Muscle of back (tissue), 11 donors: Measurements from ENCODE around the gene SUSD1. TPM values are rescaled to one million over a fixed set of nuclear protein-coding genes. Genes with fewer than 3 reads are reported as not detected.
A peak's percentile ranks its signal among the peaks of the same experiment; 100 is the strongest.
"Not testable (repeated sequence)": the region's sequence is repeated elsewhere in the genome, so short reads cannot be mapped to it uniquely, and the experiment has no call there.

Experiments
- DNase-seq, 3 donors: peaks; one replicate each; pipeline versions ENCODE4 v3.0.0 to v3.0.0-alpha.2; 2013
- polyA plus RNA-seq, 10 donors: library from polyadenylated mRNA; unstranded; fragments of 120-200 nt; gene quantifications; one replicate each; pipeline ENCODE4 v1.2.1, GENCODE V29; 2013; ENCODE audit not compliant: insufficient read length in 10 of 10

Gene SUSD1
- polyA plus RNA-seq, 10 donors = 5.0 to 14.4 (median 9.0) TPM

DNA sequence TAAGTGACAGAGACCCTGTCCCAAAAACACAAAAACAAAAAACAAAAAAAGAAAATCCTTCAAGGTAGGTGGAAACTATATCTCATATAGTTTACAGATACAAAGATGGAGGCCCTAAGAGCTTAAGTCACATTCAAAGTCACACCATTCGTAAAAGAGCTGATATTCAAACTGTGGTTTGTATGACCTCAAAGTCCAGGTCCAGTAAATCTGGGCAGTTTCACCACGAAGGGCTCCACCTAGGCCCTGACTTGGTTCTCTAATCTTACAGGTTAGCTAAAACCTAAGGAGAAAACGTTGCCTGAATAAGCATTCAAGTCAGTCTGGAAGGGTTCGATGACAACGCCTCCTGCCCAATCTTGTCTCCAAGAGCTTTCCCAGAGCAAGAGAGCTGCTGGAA lies 44.1 kb downstream of the SUSD1 start:
- no peak for DNase-seq

DNA sequence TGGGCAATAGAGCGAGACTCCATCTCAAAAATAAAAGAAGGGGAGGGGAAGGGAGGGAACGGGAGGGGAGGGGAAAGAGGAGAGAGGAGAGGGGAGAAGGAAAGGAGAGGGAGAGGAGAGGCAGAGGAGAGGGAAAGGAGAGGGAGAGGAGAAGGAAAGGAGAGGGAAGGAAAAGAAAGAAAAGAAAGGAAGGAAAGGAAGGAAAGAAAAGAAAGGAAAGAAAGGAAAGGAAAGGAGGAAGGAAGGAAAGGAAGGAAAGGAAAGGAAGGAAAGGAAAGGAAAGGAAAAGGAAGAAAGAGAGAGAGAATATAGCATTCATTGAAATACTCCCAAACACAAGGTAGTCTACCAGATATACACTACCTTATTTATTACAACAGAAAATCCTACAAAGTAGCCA lies 44.8 kb downstream of the SUSD1 start:
- DNase-seq = no peak

DNA sequence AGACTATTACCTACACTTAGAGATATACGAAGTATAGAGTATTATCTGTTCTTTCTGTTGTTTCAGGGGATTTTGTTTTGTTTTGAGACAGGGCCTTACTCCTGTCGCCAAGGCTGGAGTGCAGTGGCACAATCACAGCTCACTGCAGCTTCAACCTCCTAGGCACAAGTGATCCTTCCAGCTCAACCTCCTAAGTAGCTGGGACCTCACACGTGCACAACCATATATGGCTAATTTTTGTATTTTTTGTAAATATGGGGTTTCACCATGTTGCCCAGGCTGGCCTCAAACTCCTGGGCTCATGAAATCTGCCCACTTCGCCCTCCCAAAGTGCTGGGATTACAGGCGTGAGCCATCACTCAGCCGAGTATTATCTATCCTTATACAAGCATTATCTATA lies 45.9 kb downstream of the SUSD1 start:
- no peak for DNase-seq

DNA sequence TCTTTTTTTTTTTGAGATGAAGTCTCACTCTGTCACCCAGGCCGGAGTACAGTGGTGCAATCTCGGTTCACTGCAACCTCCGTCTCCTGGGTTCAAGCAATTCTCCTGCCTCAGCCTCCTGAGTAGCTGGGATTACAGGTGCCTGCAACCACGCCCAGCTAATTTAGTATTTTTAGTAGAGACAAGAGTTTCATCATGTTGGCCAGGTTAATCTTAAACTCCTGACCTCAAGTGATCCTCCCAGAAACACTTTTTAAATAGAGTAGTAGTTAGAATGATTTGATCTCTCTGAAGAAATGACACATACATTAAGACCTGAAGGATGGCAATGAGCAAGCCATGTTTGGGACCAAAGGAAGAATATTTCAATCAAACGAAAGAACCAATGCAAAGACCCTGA lies 46.7 kb downstream of the SUSD1 start:
- not testable (repeated sequence) for DNase-seq

- no peak for DNase-seq
Observed at GRCh38 chr9:112127281-112127680, 47.8 kb downstream of the SUSD1 start.

DNA sequence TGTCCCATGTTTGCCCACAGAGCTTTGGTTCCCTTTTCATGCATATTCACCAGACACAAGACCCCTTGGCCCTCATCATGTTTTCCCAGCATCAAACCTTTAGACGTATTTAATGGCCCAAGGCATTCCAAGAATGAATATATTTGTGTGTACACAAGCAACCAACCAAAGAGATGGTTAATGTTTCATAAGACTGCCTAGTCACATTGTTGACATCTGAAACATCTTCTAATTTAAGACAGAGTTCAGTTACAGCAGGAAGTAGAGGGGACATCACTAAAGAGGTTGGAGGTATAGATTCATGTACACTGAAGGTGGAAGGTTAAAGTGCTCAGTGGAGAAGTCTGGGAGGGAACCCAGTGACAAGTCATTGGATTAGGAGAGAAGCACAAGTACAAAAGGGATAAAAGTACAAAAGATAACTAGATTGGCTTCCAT lies 49.1 kb downstream of the SUSD1 start:
- no peak for DNase-seq

DNA sequence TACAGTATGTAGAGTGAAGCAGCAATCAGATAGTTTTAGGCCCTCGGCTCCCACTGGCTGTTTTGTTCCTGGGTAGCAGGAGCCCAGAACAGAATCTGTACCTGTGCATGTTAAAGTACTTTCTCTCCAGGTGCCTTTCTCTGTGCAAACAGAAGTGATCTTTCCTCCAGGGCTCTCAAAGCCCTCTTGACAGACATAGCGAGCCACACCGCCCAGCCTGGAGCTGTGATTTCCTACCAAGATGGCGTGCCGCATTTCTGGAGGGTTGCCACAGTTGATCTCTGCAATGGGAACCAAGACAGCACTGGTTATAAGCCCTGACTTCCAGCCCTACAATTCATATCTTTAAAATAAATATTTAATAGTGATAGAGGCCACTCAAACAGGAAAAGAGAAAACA lies 50.9 kb downstream of the SUSD1 start:
- no peak for DNase-seq

DNA sequence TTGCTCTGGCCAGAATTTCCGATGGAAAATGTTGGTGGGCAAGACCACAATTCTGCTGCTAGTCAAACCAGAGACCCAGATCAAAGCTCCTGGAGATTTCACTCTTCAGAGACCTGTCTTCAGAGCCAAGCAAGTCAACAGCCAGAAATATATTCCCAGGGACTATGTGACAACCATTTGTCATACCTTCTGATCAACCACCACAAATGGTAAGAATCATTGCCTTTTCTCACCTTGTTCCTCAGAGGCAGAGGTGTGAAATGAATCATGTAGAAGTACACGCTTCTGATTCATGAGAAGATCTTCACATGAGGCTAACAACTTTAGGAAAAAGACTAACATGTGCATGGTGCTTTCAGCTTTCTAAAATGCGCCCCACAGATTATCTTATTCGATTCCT lies 53.5 kb downstream of the SUSD1 start:
- no peak for DNase-seq

GRCh38 chr9:112120439-112120925 lies 54.6 kb downstream of the SUSD1 start:
- DNase-seq = no peak

- no peak for DNase-seq
Observed at GRCh38 chr9:112120030-112120341, 55.1 kb downstream of the SUSD1 start.

DNA sequence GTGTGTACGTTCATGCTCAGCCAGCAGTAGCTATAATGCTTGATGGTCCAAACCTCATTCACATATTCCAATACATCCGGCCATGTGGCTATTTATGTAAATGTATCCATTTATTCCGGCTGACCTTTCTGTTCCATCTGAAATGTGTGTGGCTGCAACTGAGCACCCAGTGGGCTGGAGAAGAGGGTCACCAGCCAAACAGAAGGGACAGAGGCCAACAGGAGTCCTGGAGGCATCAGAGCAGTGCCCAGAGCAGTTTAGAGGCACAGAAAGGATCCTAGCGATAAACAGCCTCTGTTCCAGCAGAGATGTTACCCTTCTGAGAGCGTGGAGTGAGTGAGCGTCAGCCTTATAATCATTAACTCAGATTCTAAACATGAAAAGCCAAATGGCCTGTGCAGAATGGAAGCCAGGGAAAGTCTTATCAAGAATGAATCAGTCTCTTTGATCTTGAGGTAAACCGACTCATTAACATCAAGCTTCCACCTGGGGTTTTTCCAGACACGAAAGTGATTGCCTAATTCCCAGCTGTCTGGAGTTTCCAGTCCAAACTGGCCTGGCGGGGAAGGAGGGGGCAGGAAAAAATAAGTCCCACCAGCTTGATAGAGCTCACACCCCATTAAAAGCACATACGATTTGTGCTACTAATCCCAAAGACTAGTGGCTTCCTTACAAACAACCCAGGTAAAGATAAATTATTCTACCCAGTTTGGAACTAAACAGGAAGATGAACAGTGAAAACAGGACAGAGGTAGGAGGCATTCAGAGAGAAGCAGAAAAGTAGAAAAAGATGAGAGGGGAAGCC lies 55.7 kb downstream of the SUSD1 start:
- no peak for DNase-seq

DNA sequence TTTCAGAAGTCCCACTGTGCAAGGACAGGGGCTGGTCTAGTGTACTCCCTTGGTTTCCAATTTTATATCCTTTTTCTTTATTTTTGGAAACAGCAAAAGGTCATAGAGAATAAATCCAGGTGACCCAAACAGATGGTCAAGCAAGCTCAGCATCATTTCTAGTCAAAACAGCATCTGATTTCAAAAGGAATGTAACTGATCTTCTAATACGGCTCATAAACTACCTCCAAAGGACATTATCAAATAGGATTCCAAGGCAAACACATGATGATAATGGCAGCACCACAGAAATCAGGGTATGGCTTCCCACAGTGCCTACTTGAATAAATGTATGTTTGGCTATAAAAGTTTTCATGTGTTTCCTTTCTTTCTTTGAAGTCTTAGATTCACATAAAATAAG lies 57.1 kb downstream of the SUSD1 start:
- no peak for DNase-seq

DNA sequence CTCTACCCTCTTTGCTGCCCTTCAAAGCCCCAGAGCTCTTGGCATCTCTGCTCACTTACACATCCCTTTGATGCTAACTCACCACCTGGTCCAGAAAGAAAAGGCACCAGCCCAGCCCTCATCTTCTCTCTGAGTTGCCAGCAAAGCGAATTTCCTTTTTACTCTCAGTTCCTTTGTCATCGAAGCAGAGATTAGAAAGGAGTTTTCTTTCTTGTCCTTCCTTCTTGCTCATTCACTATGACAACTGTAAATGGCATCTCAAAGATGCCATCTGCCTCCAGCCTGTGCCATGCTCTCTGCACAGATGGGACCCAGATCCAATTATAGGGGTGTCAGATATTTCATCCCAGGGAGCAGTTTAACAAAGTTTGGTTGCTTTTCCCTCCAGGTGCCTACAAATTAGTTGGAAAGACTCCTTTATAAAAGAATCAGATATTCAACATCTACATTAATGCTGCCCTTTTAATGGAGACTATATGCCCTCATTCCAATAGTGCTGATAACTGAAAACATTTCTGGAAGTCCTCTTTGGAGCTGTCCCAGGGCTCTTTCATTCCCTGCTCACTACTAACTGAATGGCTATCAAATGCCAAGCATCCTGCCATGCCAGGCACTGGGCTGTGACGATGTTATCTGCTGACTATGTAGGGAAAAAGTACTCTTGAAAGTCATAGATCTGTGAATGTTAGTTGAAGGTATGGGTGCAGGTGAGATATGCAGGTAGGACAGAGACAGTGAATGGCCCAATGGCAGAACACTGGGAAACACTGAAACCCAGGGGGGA lies 58.9 kb downstream of the SUSD1 start:
- no peak for DNase-seq

- no peak for DNase-seq
Observed at GRCh38 chr9:112115109-112115508, 60.0 kb downstream of the SUSD1 start.

DNA sequence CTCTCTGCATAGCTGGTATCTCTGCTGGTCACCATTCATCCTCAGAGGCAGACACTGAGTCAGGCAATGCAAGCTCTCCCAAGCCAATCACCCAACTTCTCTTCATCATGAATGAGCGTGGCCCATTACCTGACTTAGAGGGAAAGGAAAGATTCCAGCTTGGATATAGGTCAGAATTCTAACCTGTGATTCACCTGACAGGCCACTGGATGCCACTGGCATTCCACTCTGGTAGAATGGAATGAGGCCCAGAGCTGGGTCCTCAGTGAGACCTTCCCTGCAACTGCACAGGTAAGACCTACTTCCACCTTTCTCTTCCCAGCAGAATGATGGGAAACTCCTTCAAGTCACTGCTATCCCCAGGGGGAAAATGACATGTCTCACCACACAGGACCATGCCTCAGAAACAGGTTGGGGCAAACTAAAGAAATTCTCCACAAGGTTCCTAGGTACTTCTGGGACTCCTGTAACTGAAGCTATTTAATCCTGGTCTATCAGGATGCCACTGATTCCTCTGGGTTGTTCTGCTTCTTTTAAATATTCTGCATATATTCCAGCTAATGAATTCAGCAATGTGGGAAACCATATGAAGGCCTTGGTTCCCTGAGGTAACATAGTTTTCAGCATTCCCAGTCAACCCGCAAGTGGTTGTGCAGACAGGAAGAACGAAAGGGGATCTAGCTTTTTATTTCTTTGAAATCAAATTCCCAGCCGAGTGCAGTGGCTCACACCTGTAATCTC lies 62.0 kb downstream of the SUSD1 start:
- DNase-seq = peak in 1 of 3 donors; percentile 13

- peak in 1 of 3 donors; percentile 72 for DNase-seq
Observed at GRCh38 chr9:112112519-112112918, 62.6 kb downstream of the SUSD1 start.

DNA sequence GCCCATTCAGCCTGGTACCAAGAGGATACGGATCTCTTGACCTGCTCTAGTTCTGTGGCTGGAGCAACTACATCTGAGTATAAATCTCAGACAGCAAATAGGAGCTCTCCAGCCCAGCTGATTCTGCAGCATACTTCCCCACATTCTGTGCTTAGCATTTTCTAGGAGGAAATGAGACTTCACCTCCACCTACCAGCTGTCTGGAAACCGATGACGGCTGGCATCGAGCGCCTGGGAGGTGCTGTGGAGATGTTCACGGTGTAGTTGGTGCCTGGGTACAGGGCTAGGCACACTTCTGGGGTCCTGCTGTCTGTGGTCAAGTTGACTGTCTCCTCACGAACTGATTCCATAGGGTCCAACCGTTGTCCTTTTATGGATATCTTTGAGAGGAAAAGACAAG lies 63.6 kb downstream of the SUSD1 start:
- DNase-seq = no peak

DNA sequence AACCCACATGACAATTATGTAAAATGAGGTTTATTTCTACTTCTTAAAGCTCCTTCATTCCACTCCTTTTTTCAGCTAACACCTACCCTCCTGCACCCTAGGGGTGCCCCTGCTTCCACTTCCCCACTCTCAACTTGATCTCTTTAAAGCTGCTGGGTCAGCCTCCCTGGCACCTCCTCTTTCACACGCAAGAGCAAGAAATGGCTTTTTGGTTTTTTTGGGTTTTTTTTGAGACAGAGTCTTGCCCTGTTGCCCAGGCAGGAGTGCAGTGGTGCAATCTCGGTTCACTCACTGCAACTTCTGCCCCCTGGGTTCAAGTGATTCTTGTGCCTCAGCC lies 64.4 kb downstream of the SUSD1 start:
- no peak for DNase-seq

GRCh38 chr9:112110094-112110776 lies 64.9 kb downstream of the SUSD1 start:
- no peak for DNase-seq

DNA sequence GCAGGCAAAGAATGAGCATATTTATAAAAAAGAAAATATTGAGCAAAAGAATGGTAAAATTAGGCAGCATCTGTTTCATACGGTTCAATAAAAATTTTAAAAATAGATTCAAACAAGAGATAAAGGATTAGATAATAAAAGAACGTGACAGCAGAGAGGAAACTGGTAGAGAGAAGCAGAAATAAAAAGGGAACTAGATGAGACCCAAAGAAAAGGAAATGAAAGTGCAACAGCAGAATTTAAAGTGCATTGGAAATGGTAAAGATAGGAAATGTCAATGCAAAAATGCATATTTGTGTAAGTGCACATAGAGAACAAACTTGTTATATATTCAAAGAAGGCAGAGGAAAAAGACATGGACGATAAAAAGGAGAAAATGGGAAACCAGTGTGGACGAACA lies 70.2 kb downstream of the SUSD1 start:
- DNase-seq = peak in 1 of 3 donors; percentile 10

- DNase-seq = no peak
Observed at GRCh38 chr9:112104401-112104800, 70.7 kb downstream of the SUSD1 start.

DNA sequence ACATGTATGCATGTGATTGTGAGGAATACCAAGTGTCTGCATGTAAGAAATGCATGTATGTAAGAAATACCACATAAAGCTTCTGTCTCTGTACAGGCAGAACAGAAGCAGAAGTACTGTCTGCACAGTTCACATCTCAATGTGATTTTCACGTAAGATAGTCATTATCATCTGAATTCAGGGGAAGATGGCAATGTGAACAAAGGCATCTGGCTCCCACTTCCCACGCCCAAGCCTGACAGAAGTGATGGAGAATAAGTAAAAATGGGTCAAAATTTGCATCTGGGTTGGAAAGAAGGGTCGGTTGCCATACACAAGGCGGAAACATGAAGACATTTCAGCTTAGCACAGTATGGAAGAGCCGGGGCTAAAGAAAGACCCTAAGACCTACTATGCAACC lies 71.7 kb downstream of the SUSD1 start:
- DNase-seq = no peak
